Caco-2 (cell line): ENCODE results near the gene IL21R. TPM values are rescaled to one million over a fixed set of nuclear protein-coding genes. Genes with fewer than 3 reads are reported as not detected.

Experiments
- BruUV-seq: library from RNA; stranded (reverse); fragments of 400-500 nt; replicated peaks from 2 replicates; lab custom pipeline; 2021; lab: Mats Ljungman, UMichigan
- CTCF ChIA-PET: fragments of 300-600 bp; sonication (Branson Sonifier 250); formaldehyde crosslinking; loops from one replicate; lab custom pipeline; 2022; ENCODE audit warnings: antibody characterized with exemption; lab: Charles Lee
- POLR2A ChIA-PET: fragments of 300-600 bp; sonication (Branson Sonifier 250); formaldehyde crosslinking; loops from one replicate; lab custom pipeline; 2022; ENCODE audit warnings: antibody characterized with exemption; lab: Charles Lee
- DNase-seq, 2 experiments: peaks; one replicate each; pipeline versions ENCODE4 v3.0.0 to v3.0.0-alpha.2; 2020 to 2022
- H3K27me3 ChIP-seq: replicated peaks from 2 replicates; pipeline ENCODE4 v1.6.0; 2011; ENCODE audit warnings: low read length; ENCODE audit not compliant: control insufficient read depth, insufficient read depth
- H3K36me3 ChIP-seq: 2 replicates; pipeline ENCODE4 v1.5.1; 2011; ENCODE audit warnings: low read length; ENCODE audit not compliant: control insufficient read depth, insufficient read depth
- H3K4me1 ChIP-seq: fragments of 250-450 bp; sonication (Bioruptor Pico); 2 replicates; pipeline ENCODE4 v1.5.1; 2020; ENCODE audit warnings: mild to moderate bottlenecking
- H3K4me3 ChIP-seq: 2 replicates; pipeline ENCODE4 v1.5.1; 2011; ENCODE audit warnings: low read depth, mild to moderate bottlenecking, control low read depth, low read length
- H3K9me3 ChIP-seq: fragments of 250-450 bp; sonication (Bioruptor Pico); 2 replicates; pipeline ENCODE4 v1.5.1; 2020; ENCODE audit warnings: mild to moderate bottlenecking, moderate library complexity
- H3K27ac Mint-ChIP-seq: one replicate; pipeline ENCODE4 v1.8.0; 2022; ENCODE audit warnings: mixed read lengths; ENCODE audit not compliant: unreplicated experiment
- H3K27me3 Mint-ChIP-seq: one replicate; pipeline ENCODE4 v1.8.0; 2022; ENCODE audit warnings: mixed read lengths; ENCODE audit not compliant: insufficient read depth, unreplicated experiment
- H3K36me3 Mint-ChIP-seq: one replicate; pipeline ENCODE4 v1.8.0; 2022; ENCODE audit warnings: mild to moderate bottlenecking, mixed read lengths; ENCODE audit not compliant: insufficient read depth, unreplicated experiment
- H3K4me1 Mint-ChIP-seq: one replicate; pipeline ENCODE4 v1.8.0; 2022; ENCODE audit warnings: low read depth, mixed read lengths; ENCODE audit not compliant: unreplicated experiment
- H3K4me3 Mint-ChIP-seq: one replicate; pipeline ENCODE4 v1.8.0; 2022; ENCODE audit warnings: mild to moderate bottlenecking, moderate library complexity, mixed read lengths; ENCODE audit not compliant: unreplicated experiment
- H3K9me3 Mint-ChIP-seq: one replicate; pipeline ENCODE4 v1.8.0; 2022; ENCODE audit warnings: mixed read lengths; ENCODE audit not compliant: unreplicated experiment
- CTCF ChIP-seq, 2 experiments: fragments of 200-600 bp in 1 of 2; IDR thresholded peaks; 1 replicate in 1 of 2; 2 replicates in 1 of 2; pipeline versions ENCODE4 v1.5.1 to v1.8.0; 2011 to 2022; ENCODE audit warnings: antibody characterized with exemption in 1 of 2, control low read depth in 1 of 2, inconsistent platforms in 1 of 2, low read depth in 1 of 2, low read length in 1 of 2, mild to moderate bottlenecking in 1 of 2, moderate library complexity in 1 of 2; ENCODE audit not compliant: insufficient read depth in 1 of 2, severe bottlenecking in 1 of 2, unreplicated experiment in 1 of 2
- intact Hi-C: fragments of 100-400 bp; cut with micrococcal nuclease; formaldehyde crosslinking; loops from one replicate; pipeline ENCODE4 v1.10.0; 2022; ENCODE audit not compliant: unreplicated experiment
- total RNA-seq: library from RNA; stranded (reverse); gene quantifications from 2 replicates; pipeline ENCODE4 v1.2.3, GENCODE V29; 2022

IL21R gene
- total RNA-seq, 1 experiment from 2014 or later: 0.07 TPM

GRCh38 chr16:27425961-27426360 lies 24.0 kb downstream of the IL21R start:
- intact Hi-C loops: no loop called here
- H3K36me3 ChIP-seq: no peaks in the 10 kb centered on the region
- peaks cover 5% of the 10 kb centered on the region for H3K27me3 Mint-ChIP-seq

GRCh38 chr16:27426423-27427408 lies 24.7 kb downstream of the IL21R start:
- H3K4me3 Mint-ChIP-seq: no peak overlapping the region

More at GRCh38 chr16:27425961-27426360, 24.0 kb downstream of the IL21R start:
- Mint-ChIP-seq H3K9me3 (peaks cover 11% of the 10 kb centered on the region), H3K4me3 (no peak overlapping the region), H3K4me1 (no peaks in the 10 kb centered on the region), H3K27ac (no peak overlapping the region), H3K36me3 (no peaks in the 10 kb centered on the region)
- ChIA-PET POLR2A (no interaction called here), CTCF (no interaction called here)
- H3K4me1 ChIP-seq: no peaks in the 10 kb centered on the region
- H3K9me3 ChIP-seq: peaks cover 14% of the 10 kb centered on the region
- no TSS peak for BruUV-seq
- no peaks in the 10 kb centered on the region for H3K27me3 ChIP-seq
- H3K4me3 ChIP-seq: no peak overlapping the region
- no peak for TF ChIP-seq CTCF (IDR thresholded peaks at IDR 0.05; ENCODE audit: insufficient read depth in 1 of 2, low read depth in 1 of 2, low read length in 1 of 2, severe bottlenecking in 1 of 2, unreplicated experiment in 1 of 2)
- no peak for DNase-seq

GRCh38 chr16:27427538-27427937 lies 25.6 kb downstream of the IL21R start:
- H3K9me3 Mint-ChIP-seq: peaks cover 3% of the 10 kb centered on the region
- Histone ChIP-seq H3K27me3 (no peaks in the 10 kb centered on the region), H3K9me3 (peaks cover 2% of the 10 kb centered on the region), H3K4me1 (no peaks in the 10 kb centered on the region), H3K4me3 (no peak overlapping the region), H3K36me3 (no peaks in the 10 kb centered on the region)
- CTCF ChIA-PET: no interaction called here
- no peak for DNase-seq
- TF ChIP-seq CTCF (IDR thresholded peaks at IDR 0.05; ENCODE audit: insufficient read depth in 1 of 2, low read depth in 1 of 2, low read length in 1 of 2, severe bottlenecking in 1 of 2, unreplicated experiment in 1 of 2): no peak
- no peaks in the 10 kb centered on the region for H3K36me3 Mint-ChIP-seq
- no peak overlapping the region for H3K4me3 Mint-ChIP-seq
- POLR2A ChIA-PET: no interaction called here
- no peaks in the 10 kb centered on the region for H3K4me1 Mint-ChIP-seq
- no TSS peak for BruUV-seq
- H3K27ac Mint-ChIP-seq: no peak overlapping the region
- intact Hi-C loops: no loop called here
- H3K27me3 Mint-ChIP-seq: peaks cover 5% of the 10 kb centered on the region

More at GRCh38 chr16:27426423-27427408, 24.7 kb downstream of the IL21R start:
- peak in 1 of 2 experiments; percentile 23 for DNase-seq
- Mint-ChIP-seq H3K4me1 (no peaks in the 10 kb centered on the region), H3K27ac (no peak overlapping the region), H3K36me3 (no peaks in the 10 kb centered on the region), H3K27me3 (peaks cover 5% of the 10 kb centered on the region), H3K9me3 (peaks cover 11% of the 10 kb centered on the region)
- CTCF ChIA-PET: no interaction called here
- TF ChIP-seq CTCF (IDR thresholded peaks at IDR 0.05; ENCODE audit: insufficient read depth in 1 of 2, low read depth in 1 of 2, low read length in 1 of 2, severe bottlenecking in 1 of 2, unreplicated experiment in 1 of 2): no peak
- Histone ChIP-seq H3K9me3 (peaks cover 10% of the 10 kb centered on the region), H3K27me3 (no peaks in the 10 kb centered on the region), H3K4me3 (no peak overlapping the region), H3K4me1 (no peaks in the 10 kb centered on the region), H3K36me3 (no peaks in the 10 kb centered on the region)
- intact Hi-C loops: no loop called here
- POLR2A ChIA-PET: no interaction called here
- BruUV-seq: no TSS peak
